ENCODE results near the gene PTPN11.

- TF ChIP-seq CTCF (IDR thresholded peaks at IDR 0.05; ENCODE audit: low read depth, low read length, missing input control) = no peak
- no peak for TF ChIP-seq YY1 (IDR thresholded peaks at IDR 0.05)
- no peak for TF ChIP-seq RAD21 (IDR thresholded peaks at IDR 0.05)
- TF ChIP-seq TAF1 (conservative IDR thresholded peaks at IDR 0.05) = no peak
- TF ChIP-seq MAX (IDR thresholded peaks at IDR 0.05) = no peak
- TF ChIP-seq ATF3 (IDR thresholded peaks at IDR 0.05) = no peak
Measured at GRCh38 chr12:112413855-112414625, 4.7 kb upstream of the PTPN11 start.

Data from liver (tissue), 3 donors.